ENCODE data around the gene TMC4. TPM values are rescaled to one million over a fixed set of nuclear protein-coding genes. Genes with fewer than 3 reads are reported as not detected.

Gene TMC4
- total and polyA plus RNA-seq, 4 donors = 0.23 to 2.4 (median 1.4) TPM

GRCh38 chr19:54133957-54134590 lies 38.9 kb downstream of the TMC4 start (continued):
- TF ChIP-seq CTCF (IDR thresholded peaks at IDR 0.05; ENCODE audit: low read depth, low read length, missing input control) = no peak
- no peak for TF ChIP-seq RAD21 (IDR thresholded peaks at IDR 0.05)
- TF ChIP-seq FOXA2 (IDR thresholded peaks at IDR 0.05) = no peak

GRCh38 chr19:54133312-54133956 lies 39.5 kb downstream of the TMC4 start:
- peak; percentile 86 for DNase-seq (ENCODE audit: low spot score)
- no peak for TF ChIP-seq JUND (IDR thresholded peaks at IDR 0.05)
- TF ChIP-seq, protein P1, sequence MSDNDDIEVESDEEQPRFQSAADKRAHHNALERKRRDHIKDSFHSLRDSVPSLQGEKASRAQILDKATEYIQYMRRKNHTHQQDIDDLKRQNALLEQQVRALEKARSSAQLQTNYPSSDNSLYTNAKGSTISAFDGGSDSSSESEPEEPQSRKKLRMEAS (IDR thresholded peaks at IDR 0.05) = no peak
- no peak for TF ChIP-seq SP1 (IDR thresholded peaks at IDR 0.05)
- no peak for TF ChIP-seq RXRA (IDR thresholded peaks at IDR 0.05)
- TF ChIP-seq NR2F2 (IDR thresholded peaks at IDR 0.05) = no peak
- no peak for TF ChIP-seq ZBTB33 (IDR thresholded peaks at IDR 0.05)
- TF ChIP-seq YY1 (IDR thresholded peaks at IDR 0.05) = no peak
- TF ChIP-seq TAF1 (conservative IDR thresholded peaks at IDR 0.05) = no peak
- TF ChIP-seq HNF4G (IDR thresholded peaks at IDR 0.05) = no peak
- TF ChIP-seq FOXA2 (IDR thresholded peaks at IDR 0.05) = no peak
- TF ChIP-seq, protein P2, sequence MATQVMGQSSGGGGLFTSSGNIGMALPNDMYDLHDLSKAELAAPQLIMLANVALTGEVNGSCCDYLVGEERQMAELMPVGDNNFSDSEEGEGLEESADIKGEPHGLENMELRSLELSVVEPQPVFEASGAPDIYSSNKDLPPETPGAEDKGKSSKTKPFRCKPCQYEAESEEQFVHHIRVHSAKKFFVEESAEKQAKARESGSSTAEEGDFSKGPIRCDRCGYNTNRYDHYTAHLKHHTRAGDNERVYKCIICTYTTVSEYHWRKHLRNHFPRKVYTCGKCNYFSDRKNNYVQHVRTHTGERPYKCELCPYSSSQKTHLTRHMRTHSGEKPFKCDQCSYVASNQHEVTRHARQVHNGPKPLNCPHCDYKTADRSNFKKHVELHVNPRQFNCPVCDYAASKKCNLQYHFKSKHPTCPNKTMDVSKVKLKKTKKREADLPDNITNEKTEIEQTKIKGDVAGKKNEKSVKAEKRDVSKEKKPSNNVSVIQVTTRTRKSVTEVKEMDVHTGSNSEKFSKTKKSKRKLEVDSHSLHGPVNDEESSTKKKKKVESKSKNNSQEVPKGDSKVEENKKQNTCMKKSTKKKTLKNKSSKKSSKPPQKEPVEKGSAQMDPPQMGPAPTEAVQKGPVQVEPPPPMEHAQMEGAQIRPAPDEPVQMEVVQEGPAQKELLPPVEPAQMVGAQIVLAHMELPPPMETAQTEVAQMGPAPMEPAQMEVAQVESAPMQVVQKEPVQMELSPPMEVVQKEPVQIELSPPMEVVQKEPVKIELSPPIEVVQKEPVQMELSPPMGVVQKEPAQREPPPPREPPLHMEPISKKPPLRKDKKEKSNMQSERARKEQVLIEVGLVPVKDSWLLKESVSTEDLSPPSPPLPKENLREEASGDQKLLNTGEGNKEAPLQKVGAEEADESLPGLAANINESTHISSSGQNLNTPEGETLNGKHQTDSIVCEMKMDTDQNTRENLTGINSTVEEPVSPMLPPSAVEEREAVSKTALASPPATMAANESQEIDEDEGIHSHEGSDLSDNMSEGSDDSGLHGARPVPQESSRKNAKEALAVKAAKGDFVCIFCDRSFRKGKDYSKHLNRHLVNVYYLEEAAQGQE (IDR thresholded peaks at IDR 0.05) = no peak
- no peak for TF ChIP-seq HNF4A (conservative IDR thresholded peaks at IDR 0.05)
- Histone ChIP-seq H3K36me3 (ENCODE audit: control insufficient read depth in 4 of 4, insufficient read depth in 3 of 4, low read depth in 1 of 4, low read length in 3 of 4) (peaks cover 4 to 31% (median 12%) of the 10 kb centered on the region in 4 donors), H3K27me3 (ENCODE audit: control insufficient read depth in 4 of 4, insufficient read depth in 4 of 4, low read length in 3 of 4) (no peaks in the 10 kb centered on the region), H3K4me1 (ENCODE audit: control insufficient read depth in 4 of 4, insufficient read depth in 4 of 4, low read length in 3 of 4) (peaks cover 1 to 16% (median 10%) of the 10 kb centered on the region in 4 donors), H3K9ac (ENCODE audit: low read depth in 1 of 2, low read length in 2 of 2) (no peak overlapping the region), H3K27ac (ENCODE audit: low read depth in 1 of 2, low read length in 2 of 2) (no peak overlapping the region), H3K4me3 (ENCODE audit: low read depth in 1 of 3, low read length in 3 of 3) (no peak overlapping the region), H3K9me3 (ENCODE audit: control insufficient read depth in 4 of 4, low read length in 3 of 4) (no peaks in the 10 kb centered on the region)
- 89% methylated on average over 10 of the region's 10 CpGs for WGBS
